ENCODE results near the gene STPG4. TPM values are rescaled to one million over a fixed set of nuclear protein-coding genes. Genes with fewer than 3 reads are reported as not detected.

STPG4 gene
- total and polyA plus RNA-seq, 2 of the 8 experiments (the other 6 are each of a cell fraction or from before 2014, with no cell fraction given): 0.28 TPM; not detected in 1

DNA sequence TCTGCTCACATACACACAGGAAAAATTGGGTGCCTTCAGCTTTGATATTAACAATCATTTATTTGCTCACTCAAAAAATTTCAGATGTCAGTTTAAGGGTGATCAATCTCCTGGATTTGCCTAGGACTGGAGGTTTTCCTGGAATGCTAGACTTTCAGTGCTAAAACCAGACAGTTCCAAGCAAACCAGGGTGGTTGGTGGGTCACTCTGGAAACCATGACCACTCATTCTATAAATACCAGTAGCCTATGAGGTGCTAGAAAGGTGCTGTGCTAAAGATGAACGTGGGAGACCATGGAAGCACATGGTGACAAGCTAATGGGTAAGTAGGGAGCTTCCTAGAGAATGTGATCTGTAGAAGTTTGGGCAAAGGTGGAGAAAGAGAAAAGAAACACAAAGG lies 25.4 kb upstream of the STPG4 start (continued):
- TF ChIP-seq MAFK (IDR thresholded peaks at IDR 0.05; ENCODE audit: low read depth, low read length): no peak

All from H1 (cell line).